Fibroblast of skin of abdomen (primary cell): ENCODE measurements around the gene SEC61B.
A peak's percentile ranks its signal among the peaks of the same experiment; 100 is the strongest.

Experiments
- DNase-seq: peaks from one replicate; pipeline ENCODE4 v3.0.0-alpha.2; 2013

The SEC61B gene

GRCh38 chr9:99238331-99238730 is 16.2 kb downstream of the SEC61B start:
- DNase-seq = no peak

GRCh38 chr9:99239341-99240060 is 17.4 kb downstream of the SEC61B start:
- DNase-seq = peak; percentile 79

GRCh38 chr9:99241106-99241505 is 19.0 kb downstream of the SEC61B start:
- DNase-seq = no peak

- DNase-seq = no peak
Measured at GRCh38 chr9:99244344-99245260, 22.5 kb downstream of the SEC61B start.

- no peak for DNase-seq
Measured at GRCh38 chr9:99249619-99250018, 27.5 kb downstream of the SEC61B start.

GRCh38 chr9:99251157-99251556 is 29.1 kb downstream of the SEC61B start:
- no peak for DNase-seq

GRCh38 chr9:99253134-99253533 is 31.1 kb downstream of the SEC61B start:
- DNase-seq = no peak

GRCh38 chr9:99253772-99254431 is 31.8 kb downstream of the SEC61B start:
- no peak for DNase-seq

- no peak for DNase-seq
Measured at GRCh38 chr9:99255651-99256050, 33.6 kb downstream of the SEC61B start.

GRCh38 chr9:99257723-99258389 is 35.8 kb downstream of the SEC61B start:
- no peak for DNase-seq

GRCh38 chr9:99259231-99259918 is 37.3 kb downstream of the SEC61B start:
- DNase-seq = peak; percentile 23

GRCh38 chr9:99261923-99262322 is 39.8 kb downstream of the SEC61B start:
- DNase-seq = no peak

GRCh38 chr9:99262949-99263418 is 40.9 kb downstream of the SEC61B start:
- no peak for DNase-seq

GRCh38 chr9:99264070-99264680 is 42.1 kb downstream of the SEC61B start:
- DNase-seq = peak; percentile 11

GRCh38 chr9:99265691-99266090 is 43.6 kb downstream of the SEC61B start:
- no peak for DNase-seq

GRCh38 chr9:99266255-99267023 is 44.4 kb downstream of the SEC61B start:
- DNase-seq = peak; percentile 72

- DNase-seq = peak; percentile 80
Measured at GRCh38 chr9:99269416-99269815, 47.3 kb downstream of the SEC61B start.

GRCh38 chr9:99270491-99270890 is 48.4 kb downstream of the SEC61B start:
- peak; percentile 22 for DNase-seq

- no peak for DNase-seq
Measured at GRCh38 chr9:99272836-99273235, 50.8 kb downstream of the SEC61B start.

GRCh38 chr9:99274016-99274415 is 51.9 kb downstream of the SEC61B start:
- no peak for DNase-seq

GRCh38 chr9:99274495-99274894 is 52.4 kb downstream of the SEC61B start:
- no peak for DNase-seq
